GM06990 (cell line): ENCODE data around the gene ATP2C2.

ENCODE experiments used
- DNase-seq: peaks from one replicate; pipeline ENCODE4 v3.0.0-alpha.2; 2011; ENCODE audit not compliant: insufficient read length; ENCODE audit errors: extremely low read depth
- H3K27me3 ChIP-seq: replicated peaks from 2 replicates; pipeline ENCODE4 v1.6.0; 2011; ENCODE audit warnings: low read length; ENCODE audit not compliant: control insufficient read depth, insufficient read depth
- H3K36me3 ChIP-seq: 2 replicates; pipeline ENCODE4 v1.5.1; 2011; ENCODE audit warnings: low read length; ENCODE audit not compliant: control insufficient read depth, insufficient read depth
- H3K4me3 ChIP-seq: replicated peaks from 2 replicates; pipeline ENCODE4 v1.5.1; 2011; ENCODE audit warnings: low read depth, mild to moderate bottlenecking, control low read depth, low read length
- CTCF ChIP-seq: IDR thresholded peaks from 2 replicates; pipeline ENCODE4 v1.5.1; 2011; ENCODE audit warnings: low read length, control low read depth, mild to moderate bottlenecking, inconsistent platforms; ENCODE audit not compliant: insufficient read depth, poor library complexity, severe bottlenecking

Gene ATP2C2

GRCh38 chr16:84486551-84487235 is 118.4 kb downstream of the ATP2C2 start:
- peaks cover 5% of the 10 kb centered on the region for H3K36me3 ChIP-seq
- no peaks in the 10 kb centered on the region for H3K27me3 ChIP-seq
- no peak for TF ChIP-seq CTCF
- no peak overlapping the region for H3K4me3 ChIP-seq
- no peak for DNase-seq

- no peak for TF ChIP-seq CTCF
- Histone ChIP-seq H3K4me3 (no peak overlapping the region), H3K36me3 (peaks cover 5% of the 10 kb centered on the region), H3K27me3 (no peaks in the 10 kb centered on the region)
- DNase-seq = no peak
Observed at GRCh38 chr16:84487358-84487757, 119.0 kb downstream of the ATP2C2 start.

- no peak overlapping the region for H3K4me3 ChIP-seq
- H3K27me3 ChIP-seq = no peaks in the 10 kb centered on the region
- peaks cover 2% of the 10 kb centered on the region for H3K36me3 ChIP-seq
- no peak for TF ChIP-seq CTCF
- DNase-seq = no peak
Observed at GRCh38 chr16:84489131-84489530, 120.8 kb downstream of the ATP2C2 start.

GRCh38 chr16:84495506-84495905 is 127.2 kb downstream of the ATP2C2 start:
- peaks cover 6% of the 10 kb centered on the region for H3K36me3 ChIP-seq
- no peak overlapping the region for H3K4me3 ChIP-seq
- H3K27me3 ChIP-seq = no peaks in the 10 kb centered on the region
- no peak for TF ChIP-seq CTCF
- DNase-seq = no peak

- Histone ChIP-seq H3K27me3 (no peaks in the 10 kb centered on the region), H3K36me3 (peaks cover 6% of the 10 kb centered on the region), H3K4me3 (no peak overlapping the region)
- no peak for TF ChIP-seq CTCF
- no peak for DNase-seq
Observed at GRCh38 chr16:84496991-84497390, 128.7 kb downstream of the ATP2C2 start.
